ENCODE results near the gene RGS10. TPM values are rescaled to one million over a fixed set of nuclear protein-coding genes. Genes with fewer than 3 reads are reported as not detected.
A peak's percentile ranks its signal among the peaks of the same experiment; 100 is the strongest.

The RGS10 gene
- total and polyA plus RNA-seq, 5 donors from 2014 or later: 85.7 to 188 (median 180) TPM

DNA sequence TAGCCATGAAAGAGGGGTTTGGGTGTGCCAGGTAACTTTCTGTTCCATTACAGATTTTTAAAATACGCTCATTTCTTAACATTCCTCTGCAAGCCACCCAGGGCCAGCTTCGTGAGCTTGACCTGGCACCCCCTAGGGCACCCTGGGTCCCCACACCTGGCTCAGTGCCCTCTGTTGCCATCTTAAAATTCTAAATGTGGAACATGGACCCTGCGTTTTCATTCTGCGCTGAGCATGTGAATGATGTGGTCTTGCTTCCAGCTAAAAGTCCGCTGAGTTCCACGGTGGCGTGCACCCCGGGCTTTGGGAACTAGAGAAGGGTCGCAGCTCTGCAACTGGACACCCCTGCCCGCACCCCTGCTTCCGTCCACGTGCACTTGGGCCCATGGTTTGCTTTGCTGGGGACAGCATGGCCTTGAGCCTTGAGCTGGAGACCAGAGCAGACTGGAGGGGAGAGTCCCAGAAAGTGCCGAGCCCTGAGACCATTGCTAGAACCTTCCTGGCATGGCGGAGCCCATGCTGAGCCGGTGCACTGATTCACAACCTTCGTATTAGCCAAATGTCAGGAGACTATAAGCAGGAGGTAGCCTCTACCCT is 91.1 kb downstream of the RGS10 start:
- no peaks in the 10 kb centered on the region for H3K9me3 Mint-ChIP-seq
- no peaks in the 10 kb centered on the region for H3K9me3 ChIP-seq (ENCODE audit: control insufficient read depth in 2 of 2, low read length in 2 of 2)
- H3K4me1 ChIP-seq (ENCODE audit: control insufficient read depth, insufficient read depth, low read length, poor library complexity, severe bottlenecking): no peaks in the 10 kb centered on the region
- H3K4me3 ChIP-seq (ENCODE audit: low read depth, low read length): no peak overlapping the region
- peak overlapping the region in 1 of 3 donors; percentile 32 for H3K27ac Mint-ChIP-seq
- peaks cover 15% of the 10 kb centered on the region for H3K36me3 Mint-ChIP-seq
- peaks cover 0 to 2% (median under 1%) of the 10 kb centered on the region in 4 donors for H3K4me1 Mint-ChIP-seq
- DNase-seq (no peak), ATAC-seq (ENCODE audit: low read depth in 2 of 2) (no peak)
- H3K27ac ChIP-seq (ENCODE audit: insufficient read depth, low read length, poor library complexity, severe bottlenecking): no peak overlapping the region
- peaks cover 41% of the 10 kb centered on the region for H3K36me3 ChIP-seq (ENCODE audit: control insufficient read depth, insufficient read depth, low read length)
- H3K4me3 Mint-ChIP-seq: no peak overlapping the region
- peaks cover 4% of the 10 kb centered on the region for H3K27me3 Mint-ChIP-seq
- H3K27me3 ChIP-seq (ENCODE audit: control insufficient read depth, insufficient read depth, low read length): no peaks in the 10 kb centered on the region

DNA sequence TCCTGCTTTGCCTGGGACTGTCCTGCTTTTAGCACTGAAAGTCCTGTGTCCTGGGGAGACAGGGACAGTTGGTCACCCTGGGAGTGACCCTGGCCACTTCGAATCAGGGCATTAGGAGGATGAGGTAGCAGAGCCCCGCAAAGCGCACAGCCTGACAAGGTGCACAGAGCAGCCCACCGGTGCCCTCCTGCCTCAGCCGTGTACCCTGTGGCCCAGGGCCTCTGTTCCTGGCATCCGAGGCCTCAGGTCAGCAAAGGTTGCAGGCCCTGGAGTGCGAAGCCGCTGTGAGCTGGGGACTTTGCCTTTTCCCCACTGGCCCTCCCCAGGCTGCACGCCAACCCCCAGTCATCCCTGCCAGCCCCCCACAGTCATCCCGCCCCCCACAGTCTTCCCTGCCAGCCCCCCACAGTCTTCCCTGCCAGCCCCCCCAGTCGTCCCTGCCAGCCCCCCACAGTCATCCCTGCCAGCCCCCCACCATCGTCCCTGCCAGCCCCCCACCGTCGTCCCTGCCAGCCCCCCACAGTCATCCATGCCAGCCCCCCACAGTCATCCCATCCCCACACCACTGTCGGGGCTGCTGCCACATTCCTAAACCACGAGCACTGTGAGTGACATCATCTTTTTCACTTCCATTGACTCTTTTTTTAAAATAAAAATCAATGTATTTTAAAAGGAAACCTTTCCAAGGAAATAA is 91.8 kb downstream of the RGS10 start:
- no peak for ATAC-seq (ENCODE audit: low read depth in 2 of 2)
- Histone ChIP-seq H3K9me3 (ENCODE audit: control insufficient read depth in 2 of 2, low read length in 2 of 2) (no peaks in the 10 kb centered on the region), H3K27me3 (ENCODE audit: control insufficient read depth, insufficient read depth, low read length) (no peaks in the 10 kb centered on the region), H3K4me3 (ENCODE audit: low read depth, low read length) (no peak overlapping the region), H3K4me1 (ENCODE audit: control insufficient read depth, insufficient read depth, low read length, poor library complexity, severe bottlenecking) (no peaks in the 10 kb centered on the region), H3K27ac (ENCODE audit: insufficient read depth, low read length, poor library complexity, severe bottlenecking) (no peak overlapping the region), H3K36me3 (ENCODE audit: control insufficient read depth, insufficient read depth, low read length) (peaks cover 38% of the 10 kb centered on the region)
- Mint-ChIP-seq H3K4me1 (peaks cover 0 to 6% (median under 1%) of the 10 kb centered on the region in 4 donors), H3K36me3 (peaks cover 15% of the 10 kb centered on the region), H3K27me3 (peaks cover 4% of the 10 kb centered on the region), H3K4me3 (no peak overlapping the region), H3K27ac (no peak overlapping the region), H3K9me3 (no peaks in the 10 kb centered on the region)
- DNase-seq: no peak

Other genes starting within 250 kb of the RGS10 start
- 205 TPM for gene TIAL1, start 54.2 kb upstream of the RGS10 start, total RNA-seq
- 10 to 100 TPM in 2 of 4 donors, 1 to 10 TPM in 2; 9.2 to 16.6 (median 10.8) TPM for gene TIAL1, start 54.2 kb upstream of the RGS10 start, polyA plus RNA-seq
- 38.2 TPM for gene BAG3, start 108.7 kb upstream of the RGS10 start, total RNA-seq
- gene BAG3, start 108.7 kb upstream of the RGS10 start, polyA plus RNA-seq: 1 to 10 TPM; 6.7 to 8.7 (median 7.4) TPM
- 22.1 TPM for gene INPP5F, start 183.3 kb upstream of the RGS10 start, total RNA-seq
- gene INPP5F, start 183.3 kb upstream of the RGS10 start, polyA plus RNA-seq: 10 to 100 TPM; 10.4 to 14.3 (median 10.9) TPM

All from CD4-positive, CD25-positive, alpha-beta regulatory T cell (primary cell).